Fibroblast of gingiva (primary cell): ENCODE results near the gene HDAC4.

ENCODE experiments used
- DNase-seq: peaks from one replicate; pipeline ENCODE4 v3.0.0-alpha.2; 2011; ENCODE audit warnings: low read depth

Gene HDAC4

GRCh38 chr2:239008677-239009588 is 391.9 kb downstream of the HDAC4 start:
- no peak for DNase-seq

DNA sequence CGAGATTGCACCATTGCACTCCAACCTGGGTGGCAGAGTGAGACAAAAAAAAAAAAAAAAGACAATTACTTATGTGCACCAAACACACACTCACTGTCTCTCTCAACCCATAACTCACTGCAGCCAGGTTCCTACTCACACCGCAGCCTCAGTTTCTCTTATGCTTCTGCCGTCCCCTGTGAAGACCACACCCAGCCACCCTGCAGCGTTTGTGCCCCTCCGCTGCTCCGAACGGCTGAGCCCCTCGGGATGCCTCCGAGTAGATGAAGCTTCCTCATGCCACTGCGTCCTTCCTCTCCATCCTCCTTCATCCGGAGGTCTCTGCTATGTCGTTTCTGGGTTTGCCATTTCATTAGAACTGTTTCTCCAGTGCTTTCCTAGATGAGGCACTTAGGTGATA is 392.8 kb downstream of the HDAC4 start:
- no peak for DNase-seq

DNA sequence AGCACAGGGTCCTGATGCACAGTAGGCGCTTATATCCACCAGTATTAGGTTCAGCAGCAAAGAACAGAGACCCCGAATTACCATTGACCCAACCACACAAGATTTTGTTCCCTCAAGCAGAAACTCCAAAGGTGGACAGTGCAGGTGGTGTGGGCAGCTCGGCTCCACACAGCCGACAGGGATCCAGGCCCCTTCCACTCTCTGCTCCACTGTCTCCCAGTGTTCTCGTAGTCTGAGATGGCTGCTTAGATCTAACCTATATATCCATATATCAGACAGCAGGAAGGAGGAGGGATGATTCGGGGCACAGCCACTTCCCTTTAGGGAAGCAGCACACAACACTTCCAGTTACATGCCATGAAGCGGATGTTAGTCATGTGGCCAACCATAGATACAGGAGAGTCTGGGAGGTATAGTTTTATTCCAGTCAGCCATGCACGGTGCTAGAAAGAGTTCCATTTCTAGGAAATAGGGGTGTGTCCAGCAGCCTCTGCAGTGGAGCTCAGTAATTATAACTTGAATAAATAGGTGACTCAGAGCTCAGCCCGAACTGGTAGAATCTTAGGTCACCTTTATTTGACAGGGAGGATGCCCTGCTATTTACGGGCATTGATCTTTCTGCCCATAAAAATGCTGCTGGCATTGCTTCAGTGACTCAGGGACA is 394.1 kb downstream of the HDAC4 start:
- no peak for DNase-seq

DNA sequence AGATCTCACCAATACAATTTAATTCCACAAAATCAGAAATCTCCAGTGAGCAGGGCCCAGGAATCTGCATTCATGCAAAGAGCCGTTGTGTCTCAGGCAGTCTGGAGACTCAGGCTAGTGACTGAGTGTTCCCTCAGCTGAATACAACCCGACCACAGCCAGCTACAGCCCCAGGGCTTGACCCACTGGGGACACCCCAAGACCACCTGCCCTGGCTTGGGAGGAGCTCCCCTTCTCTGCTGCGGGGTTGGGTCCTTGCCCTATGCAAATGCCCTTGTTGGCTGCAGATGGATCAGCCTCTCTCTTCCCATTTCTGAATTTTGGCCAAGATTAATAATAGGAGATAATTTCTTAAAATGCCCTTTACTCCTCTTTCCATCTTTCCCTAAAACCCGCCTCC is 395.2 kb downstream of the HDAC4 start:
- no peak for DNase-seq

- no peak for DNase-seq
Measured at GRCh38 chr2:239004274-239005015, 396.4 kb downstream of the HDAC4 start.

DNA sequence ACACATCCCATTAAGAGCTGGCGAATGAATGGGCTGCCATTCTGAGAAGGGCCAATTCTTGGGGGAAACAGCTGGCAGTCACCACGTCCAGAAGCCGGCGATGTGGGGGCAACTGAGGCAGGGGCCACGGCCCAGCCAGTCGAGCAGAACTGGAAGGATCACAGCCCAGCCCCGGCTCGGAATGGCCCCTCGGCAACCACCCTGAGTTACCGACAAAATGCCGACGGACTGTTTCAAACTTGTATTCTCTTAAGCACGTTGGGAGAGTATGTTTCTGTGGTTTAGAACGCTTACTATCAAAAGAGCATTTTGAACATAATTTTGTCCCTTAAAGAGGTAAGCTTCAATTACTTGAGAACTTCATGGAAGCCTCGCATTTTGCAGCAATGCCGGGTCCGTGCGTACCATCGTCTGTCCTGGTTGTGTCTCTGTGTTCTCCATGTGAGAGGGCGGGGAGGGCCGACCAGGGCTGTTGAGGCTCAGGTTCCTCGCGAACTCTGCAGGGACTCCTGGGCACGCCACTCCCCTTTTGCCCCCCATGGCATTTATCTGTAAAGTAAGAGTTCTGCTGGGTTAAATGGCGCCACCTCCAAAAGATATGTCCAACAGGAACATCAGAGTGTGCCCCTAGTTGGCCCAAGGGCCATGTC is 397.1 kb downstream of the HDAC4 start:
- no peak for DNase-seq

DNA sequence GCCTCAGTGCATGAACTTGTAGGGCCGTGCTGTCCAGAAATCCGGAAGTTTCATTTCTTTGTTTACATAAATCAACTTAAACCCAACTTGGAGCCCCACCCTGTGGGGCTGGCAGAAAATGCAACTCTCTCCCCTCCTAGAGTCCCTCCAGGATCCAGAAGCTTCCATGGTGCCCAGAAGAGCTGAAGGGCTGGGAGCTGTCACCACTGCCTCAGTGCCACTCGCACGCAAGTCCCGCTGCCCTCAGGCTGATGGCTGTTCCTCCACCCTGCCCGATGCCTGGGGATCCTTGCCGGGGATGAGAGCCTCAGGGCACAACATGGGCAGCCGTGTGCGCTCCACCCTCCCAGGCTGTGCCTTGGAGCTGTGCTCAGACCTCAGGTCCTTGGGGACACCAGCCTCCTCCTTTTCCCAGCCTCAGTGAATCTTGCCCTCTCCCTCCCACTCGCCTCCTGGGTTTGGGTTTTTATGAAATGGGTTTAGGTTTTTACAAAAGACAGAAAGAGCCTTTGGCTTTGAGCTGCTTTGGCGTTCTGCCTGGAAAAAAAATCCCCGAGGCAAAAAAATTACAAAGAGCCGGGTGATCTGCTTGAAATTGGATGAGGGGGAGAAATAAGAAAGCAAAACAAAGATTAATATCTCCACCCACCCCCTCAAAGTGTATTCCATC is 397.7 kb downstream of the HDAC4 start:
- peak; percentile 93 for DNase-seq

- no peak for DNase-seq
Measured at GRCh38 chr2:239002591-239002953, 398.2 kb downstream of the HDAC4 start.

- no peak for DNase-seq
Measured at GRCh38 chr2:239001794-239002193, 399.0 kb downstream of the HDAC4 start.

DNA sequence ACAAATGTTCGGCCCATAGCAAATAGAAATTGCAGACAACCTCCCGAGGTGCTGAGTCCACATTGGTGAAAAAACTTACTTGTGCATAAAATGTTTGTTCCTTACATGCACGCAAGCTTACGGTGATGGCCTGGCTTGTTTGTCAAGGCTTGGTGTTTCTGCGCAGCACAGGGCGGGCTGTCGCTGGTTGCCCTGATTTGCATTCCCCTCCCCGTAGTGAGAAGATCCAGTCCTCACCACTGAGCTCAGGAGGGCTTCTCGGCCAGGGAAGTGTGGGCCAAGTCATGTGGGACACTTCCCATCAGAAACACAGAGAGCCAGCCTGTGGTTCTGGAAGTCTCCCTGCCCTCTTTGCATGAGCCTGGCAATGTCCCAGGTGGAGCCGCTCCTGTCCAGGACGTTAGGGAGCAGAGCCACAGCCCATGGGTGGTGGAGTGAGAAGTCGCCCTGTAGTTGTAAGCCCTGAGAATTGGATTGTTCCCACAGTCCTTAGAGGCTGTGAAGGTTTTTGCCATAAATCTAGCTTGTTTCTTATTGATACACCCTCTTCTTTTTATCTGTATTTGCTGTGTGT is 400.2 kb downstream of the HDAC4 start:
- DNase-seq = no peak

GRCh38 chr2:239000089-239000488 is 400.7 kb downstream of the HDAC4 start:
- DNase-seq = no peak

DNA sequence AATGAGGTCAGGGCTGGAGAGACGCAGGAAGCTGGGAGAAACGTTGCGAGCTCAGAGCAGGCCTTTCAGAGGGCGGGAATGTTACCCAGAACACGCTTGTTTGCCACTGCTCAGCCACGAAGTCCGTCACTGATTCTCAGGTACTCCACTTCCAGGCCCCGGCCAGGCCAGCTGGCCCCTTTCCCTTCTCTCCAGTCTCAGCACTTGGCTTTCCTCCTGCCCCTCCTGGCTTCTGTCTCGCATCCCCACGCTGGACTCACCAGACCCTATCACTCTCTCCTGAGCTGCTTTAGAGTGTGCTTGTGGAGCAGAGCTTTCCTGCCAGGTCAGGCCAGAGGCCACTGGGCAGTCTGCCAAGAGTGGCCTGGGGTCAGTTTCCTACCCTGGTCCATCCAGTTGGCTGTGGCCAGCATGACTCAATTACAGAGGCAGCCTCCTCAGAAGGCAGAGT is 401.5 kb downstream of the HDAC4 start:
- no peak for DNase-seq

- no peak for DNase-seq
Measured at GRCh38 chr2:238998801-238999200, 402.0 kb downstream of the HDAC4 start.
